Activated naive CD4-positive, alpha-beta T cell treated with anti-CD3 and anti-CD28 coated beads, Interleukin-2, amount 10 ng/mL, durations not matched to agents 7 days and 5 days (primary cell): ENCODE results near the gene NID2.

Experiments
- CTCF ChIA-PET: fragments of 350-600 bp; sonication (Branson Sonifier 250); formaldehyde crosslinking; loops from one replicate; lab custom pipeline; 2021; ENCODE audit warnings: antibody characterized with exemption; lab: Charles Lee
- DNase-seq: peaks from one replicate; pipeline ENCODE4 v3.0.0-alpha.2; 2020
- H3K27ac Mint-ChIP-seq: one replicate; pipeline ENCODE4 v1.8.0; 2021; ENCODE audit warnings: mild to moderate bottlenecking, moderate library complexity, mixed read lengths
- H3K27me3 Mint-ChIP-seq: one replicate; pipeline ENCODE4 v1.8.0; 2021; ENCODE audit warnings: mild to moderate bottlenecking, mixed read lengths
- H3K36me3 Mint-ChIP-seq: one replicate; pipeline ENCODE4 v1.8.0; 2021; ENCODE audit warnings: mixed read lengths
- H3K4me1 Mint-ChIP-seq: one replicate; pipeline ENCODE4 v1.8.0; 2021; ENCODE audit warnings: mixed read lengths
- H3K4me3 Mint-ChIP-seq: one replicate; pipeline ENCODE4 v1.8.0; 2021; ENCODE audit warnings: mild to moderate bottlenecking, moderate library complexity, mixed read lengths
- H3K9me3 Mint-ChIP-seq: one replicate; pipeline ENCODE4 v1.8.0; 2021; ENCODE audit warnings: mixed read lengths

The NID2 gene

GRCh38 chr14:52090936-52091335, 22.1 kb upstream of the NID2 start:
- CTCF ChIA-PET = no interaction called here
- no peak for DNase-seq
- Mint-ChIP-seq H3K36me3 (no peaks in the 10 kb centered on the region), H3K27ac (no peak overlapping the region), H3K4me1 (no peaks in the 10 kb centered on the region), H3K9me3 (no peaks in the 10 kb centered on the region), H3K27me3 (peaks cover 47% of the 10 kb centered on the region), H3K4me3 (no peak overlapping the region)

- peaks cover 43% of the 10 kb centered on the region for H3K27me3 Mint-ChIP-seq
- H3K4me1 Mint-ChIP-seq = no peaks in the 10 kb centered on the region
- no peak overlapping the region for H3K27ac Mint-ChIP-seq
- CTCF ChIA-PET = interaction anchor here (0.7 kb wide), 1 partner anchor 46 kb away, joined by 3 read pairs; no protein-coding TSS in a partner anchor
- H3K36me3 Mint-ChIP-seq = no peaks in the 10 kb centered on the region
- no peak overlapping the region for H3K4me3 Mint-ChIP-seq
- DNase-seq = no peak
- H3K9me3 Mint-ChIP-seq = no peaks in the 10 kb centered on the region
Observed at GRCh38 chr14:52089218-52089617, 20.4 kb upstream of the NID2 start.

GRCh38 chr14:52086711-52087110, 17.9 kb upstream of the NID2 start:
- no peak overlapping the region for H3K27ac Mint-ChIP-seq
- CTCF ChIA-PET = interaction anchor here (0.6 kb wide), 1 partner anchor 52 kb away, joined by 3 read pairs; no protein-coding TSS in a partner anchor
- H3K27me3 Mint-ChIP-seq = peaks cover 51% of the 10 kb centered on the region
- DNase-seq = no peak
- no peaks in the 10 kb centered on the region for H3K9me3 Mint-ChIP-seq
- no peak overlapping the region for H3K4me3 Mint-ChIP-seq
- no peaks in the 10 kb centered on the region for H3K4me1 Mint-ChIP-seq
- H3K36me3 Mint-ChIP-seq = no peaks in the 10 kb centered on the region

- DNase-seq = no peak
- Mint-ChIP-seq H3K9me3 (no peaks in the 10 kb centered on the region), H3K36me3 (no peaks in the 10 kb centered on the region), H3K4me3 (no peak overlapping the region), H3K27ac (no peak overlapping the region), H3K4me1 (no peaks in the 10 kb centered on the region), H3K27me3 (peaks cover 32% of the 10 kb centered on the region)
- CTCF ChIA-PET = no interaction called here
Observed at GRCh38 chr14:52082903-52083302, 14.0 kb upstream of the NID2 start.

GRCh38 chr14:52081964-52082363, 13.1 kb upstream of the NID2 start:
- Mint-ChIP-seq H3K36me3 (no peaks in the 10 kb centered on the region), H3K27me3 (peaks cover 26% of the 10 kb centered on the region), H3K4me3 (no peak overlapping the region), H3K27ac (no peak overlapping the region), H3K4me1 (no peaks in the 10 kb centered on the region), H3K9me3 (no peaks in the 10 kb centered on the region)
- CTCF ChIA-PET = no interaction called here
- DNase-seq = no peak

- CTCF ChIA-PET = interaction anchor here (0.6 to 1.1 kb wide), 2 partner anchors 83 to 191 kb away, joined by 3 to 4 read pairs; no protein-coding TSS in a partner anchor
- no peak overlapping the region for H3K27ac Mint-ChIP-seq
- no peaks in the 10 kb centered on the region for H3K9me3 Mint-ChIP-seq
- H3K4me3 Mint-ChIP-seq = no peak overlapping the region
- H3K4me1 Mint-ChIP-seq = no peaks in the 10 kb centered on the region
- H3K36me3 Mint-ChIP-seq = no peaks in the 10 kb centered on the region
- H3K27me3 Mint-ChIP-seq = peaks cover 23% of the 10 kb centered on the region
- no peak for DNase-seq
Observed at GRCh38 chr14:52080808-52081755, 12.2 kb upstream of the NID2 start.

GRCh38 chr14:52080158-52080800, 11.4 kb upstream of the NID2 start:
- DNase-seq = no peak
- H3K4me3 Mint-ChIP-seq = no peak overlapping the region
- H3K9me3 Mint-ChIP-seq = no peaks in the 10 kb centered on the region
- H3K27me3 Mint-ChIP-seq = peaks cover 26% of the 10 kb centered on the region
- CTCF ChIA-PET = interaction anchor here (0.6 to 1.1 kb wide), 2 partner anchors 83 to 192 kb away, joined by 3 to 4 read pairs; no protein-coding TSS in a partner anchor
- no peaks in the 10 kb centered on the region for H3K36me3 Mint-ChIP-seq
- no peaks in the 10 kb centered on the region for H3K4me1 Mint-ChIP-seq
- no peak overlapping the region for H3K27ac Mint-ChIP-seq

- CTCF ChIA-PET = interaction anchor here (1.1 kb wide), 1 partner anchor 193 kb away, joined by 3 read pairs; no protein-coding TSS in a partner anchor
- H3K27me3 Mint-ChIP-seq = peaks cover 30% of the 10 kb centered on the region
- no peaks in the 10 kb centered on the region for H3K4me1 Mint-ChIP-seq
- H3K9me3 Mint-ChIP-seq = no peaks in the 10 kb centered on the region
- no peaks in the 10 kb centered on the region for H3K36me3 Mint-ChIP-seq
- DNase-seq = no peak
- H3K27ac Mint-ChIP-seq = no peak overlapping the region
- no peak overlapping the region for H3K4me3 Mint-ChIP-seq
Observed at GRCh38 chr14:52079239-52079959, 10.5 kb upstream of the NID2 start.

GRCh38 chr14:52078721-52079120, 9.9 kb upstream of the NID2 start:
- no peaks in the 10 kb centered on the region for H3K9me3 Mint-ChIP-seq
- peaks cover 37% of the 10 kb centered on the region for H3K27me3 Mint-ChIP-seq
- CTCF ChIA-PET = no interaction called here
- H3K4me3 Mint-ChIP-seq = no peak overlapping the region
- no peaks in the 10 kb centered on the region for H3K4me1 Mint-ChIP-seq
- no peak overlapping the region for H3K27ac Mint-ChIP-seq
- H3K36me3 Mint-ChIP-seq = no peaks in the 10 kb centered on the region
- no peak for DNase-seq

- no peaks in the 10 kb centered on the region for H3K9me3 Mint-ChIP-seq
- no peak overlapping the region for H3K4me3 Mint-ChIP-seq
- CTCF ChIA-PET = no interaction called here
- DNase-seq = no peak
- H3K27me3 Mint-ChIP-seq = peaks cover 37% of the 10 kb centered on the region
- no peak overlapping the region for H3K27ac Mint-ChIP-seq
- no peaks in the 10 kb centered on the region for H3K4me1 Mint-ChIP-seq
- no peaks in the 10 kb centered on the region for H3K36me3 Mint-ChIP-seq
Observed at GRCh38 chr14:52078095-52078531, 9.3 kb upstream of the NID2 start.

- Mint-ChIP-seq H3K4me1 (no peaks in the 10 kb centered on the region), H3K4me3 (no peak overlapping the region), H3K9me3 (no peaks in the 10 kb centered on the region), H3K27ac (no peak overlapping the region), H3K27me3 (peaks cover 35% of the 10 kb centered on the region), H3K36me3 (no peaks in the 10 kb centered on the region)
- no peak for DNase-seq
- CTCF ChIA-PET = interaction anchor here (0.7 kb wide), 1 partner anchor 197 kb away, joined by 3 read pairs; no protein-coding TSS in a partner anchor
Observed at GRCh38 chr14:52077256-52077979, 8.6 kb upstream of the NID2 start.

- Mint-ChIP-seq H3K27ac (no peak overlapping the region), H3K4me1 (no peaks in the 10 kb centered on the region), H3K36me3 (no peaks in the 10 kb centered on the region), H3K27me3 (peaks cover 39% of the 10 kb centered on the region), H3K9me3 (no peaks in the 10 kb centered on the region), H3K4me3 (no peak overlapping the region)
- CTCF ChIA-PET = no interaction called here
- DNase-seq = no peak
Observed at GRCh38 chr14:52076334-52076733, 7.5 kb upstream of the NID2 start.

- Mint-ChIP-seq H3K4me1 (no peaks in the 10 kb centered on the region), H3K4me3 (no peak overlapping the region), H3K9me3 (no peaks in the 10 kb centered on the region), H3K27me3 (peaks cover 48% of the 10 kb centered on the region), H3K27ac (no peak overlapping the region), H3K36me3 (no peaks in the 10 kb centered on the region)
- CTCF ChIA-PET = no interaction called here
- DNase-seq = no peak
Observed at GRCh38 chr14:52075371-52075770, 6.5 kb upstream of the NID2 start.
